ENCODE data around the gene PTPRN2.

PTPRN2 gene

GRCh38 chr7:157772486-157773130 lies 815.0 kb downstream of the PTPRN2 start:
- no peak for DNase-seq

- DNase-seq: no peak
These were observed 815.9 kb downstream of the PTPRN2 start for GRCh38 chr7:157771689-157772088.

- DNase-seq: no peak
These were observed 816.8 kb downstream of the PTPRN2 start for GRCh38 chr7:157770716-157771320.

- peak in 1 of 2 experiments; percentile 3 for DNase-seq
These were observed 818.0 kb downstream of the PTPRN2 start for GRCh38 chr7:157769526-157770215.

- DNase-seq: no peak
These were observed 818.5 kb downstream of the PTPRN2 start for GRCh38 chr7:157769086-157769485.

- no peak for DNase-seq
These were observed 819.4 kb downstream of the PTPRN2 start for GRCh38 chr7:157768198-157768597.

GRCh38 chr7:157767506-157768197 lies 820.0 kb downstream of the PTPRN2 start:
- DNase-seq: no peak

- no peak for DNase-seq
These were observed 821.5 kb downstream of the PTPRN2 start for GRCh38 chr7:157766098-157766497.

- DNase-seq: no peak
These were observed 822.6 kb downstream of the PTPRN2 start for GRCh38 chr7:157764946-157765537.

GRCh38 chr7:157764193-157764592 lies 823.4 kb downstream of the PTPRN2 start:
- DNase-seq: no peak

GRCh38 chr7:157763279-157764000 lies 824.2 kb downstream of the PTPRN2 start:
- DNase-seq: no peak

- no peak for DNase-seq
These were observed 824.8 kb downstream of the PTPRN2 start for GRCh38 chr7:157762824-157763223.

GRCh38 chr7:157760004-157760730 lies 827.5 kb downstream of the PTPRN2 start:
- peak; percentile 39 to 43 for DNase-seq

- no peak for DNase-seq
These were observed 828.3 kb downstream of the PTPRN2 start for GRCh38 chr7:157759246-157759805.

- DNase-seq: no peak
These were observed 829.0 kb downstream of the PTPRN2 start for GRCh38 chr7:157758468-157759245.

- no peak for DNase-seq
These were observed 829.7 kb downstream of the PTPRN2 start for GRCh38 chr7:157757776-157758467.

- no peak for DNase-seq
These were observed 830.4 kb downstream of the PTPRN2 start for GRCh38 chr7:157757211-157757610.

- DNase-seq: no peak
These were observed 831.9 kb downstream of the PTPRN2 start for GRCh38 chr7:157755741-157756140.

- DNase-seq: no peak
These were observed 833.2 kb downstream of the PTPRN2 start for GRCh38 chr7:157754416-157754790.

Measured in Kasumi-1 (cell line).